Fibroblast of villous mesenchyme (primary cell): ENCODE results near the gene OR8B2. TPM values are rescaled to one million over a fixed set of nuclear protein-coding genes. Genes with fewer than 3 reads are reported as not detected.
"Not testable (repeated sequence)": the region's sequence is repeated elsewhere in the genome, so short reads cannot be mapped to it uniquely, and the experiment has no call there.

Experiments used
- DNase-seq: peaks from one replicate; pipeline ENCODE4 v3.0.0-alpha.2; 2010; ENCODE audit warnings: low read depth
- H3K4me3 ChIP-seq: 2 replicates; pipeline ENCODE4 v1.5.1; 2011; ENCODE audit warnings: low read depth, mild to moderate bottlenecking, low read length
- CTCF ChIP-seq: IDR thresholded peaks from 2 replicates; pipeline ENCODE4 v1.5.1; 2012; ENCODE audit warnings: low read depth, mild to moderate bottlenecking, low read length; ENCODE audit not compliant: insufficient read depth
- total RNA-seq: library from RNA; depleted of rRNA; stranded (reverse); fragments of >200 nt; gene quantifications from 2 replicates; pipeline ENCODE4 v1.2.3, GENCODE V29; 2012

The OR8B2 gene
- total RNA-seq, 1 donor, result not detected

GRCh38 chr11:124402326-124402922, 18.1 kb upstream of the OR8B2 start:
- H3K4me3 ChIP-seq, result no peak overlapping the region
- peak; percentile 82 for TF ChIP-seq CTCF
- peak; percentile 79 for DNase-seq

DNA sequence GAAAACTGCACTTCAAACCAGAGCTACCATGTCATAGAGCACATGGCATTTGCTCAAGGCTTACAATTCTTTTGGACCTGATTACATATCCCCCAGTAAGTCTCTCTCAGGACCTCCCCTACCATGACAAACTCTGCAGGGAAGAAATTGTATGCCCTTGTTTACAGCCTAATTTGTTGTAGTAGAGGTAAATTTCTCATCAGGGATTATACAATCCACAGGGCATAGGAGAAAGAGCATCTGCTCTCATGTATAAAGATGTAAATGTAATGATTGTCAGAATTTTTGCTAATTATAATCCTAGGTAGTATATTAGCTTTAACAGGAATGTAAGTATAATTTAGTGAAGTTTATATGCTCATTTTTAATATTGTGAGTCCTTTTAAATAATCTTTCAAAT, 14.6 kb upstream of the OR8B2 start, which contains the start of gene OR8B3:
Gene OR8B3, minus strand, starts transcription at position 101 of the 400 bp plus-strand sequence. CDS start 1,673 bp downstream, outside the sequence.
- DNase-seq, result no peak
- TF ChIP-seq CTCF, result no peak
- H3K4me3 ChIP-seq, result no peak within 1 kb of the TSS

- H3K4me3 ChIP-seq, DNase-seq: not testable (repeated sequence)
Measured at GRCh38 chr11:124396847-124397246, 12.5 kb upstream of the OR8B2 start.

DNA sequence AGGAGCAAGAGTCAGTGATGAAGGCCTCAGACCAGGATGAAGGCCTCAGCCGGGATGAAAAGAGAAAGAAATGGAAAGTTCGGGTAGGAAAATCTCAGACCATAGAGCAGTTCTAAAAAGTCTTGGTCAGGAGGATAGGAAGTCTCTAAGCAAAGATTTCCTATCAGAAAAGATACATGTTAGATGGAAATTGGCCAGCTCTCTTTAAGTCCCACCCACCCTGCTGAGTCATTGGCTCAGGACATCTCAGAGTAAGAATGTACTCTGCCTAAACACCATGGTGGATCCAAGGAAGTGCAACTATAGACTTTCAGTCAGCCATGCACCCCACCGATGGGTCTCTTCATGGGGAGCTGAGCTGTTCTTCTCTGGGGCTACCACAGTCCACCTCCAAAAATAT, 10.1 kb upstream of the OR8B2 start:
- no peak overlapping the region for H3K4me3 ChIP-seq
- no peak for DNase-seq
- TF ChIP-seq CTCF, result no peak

- DNase-seq, H3K4me3 ChIP-seq: not testable (repeated sequence)
Measured at GRCh38 chr11:124382857-124383256, 1.4 kb downstream of the OR8B2 start.

DNA sequence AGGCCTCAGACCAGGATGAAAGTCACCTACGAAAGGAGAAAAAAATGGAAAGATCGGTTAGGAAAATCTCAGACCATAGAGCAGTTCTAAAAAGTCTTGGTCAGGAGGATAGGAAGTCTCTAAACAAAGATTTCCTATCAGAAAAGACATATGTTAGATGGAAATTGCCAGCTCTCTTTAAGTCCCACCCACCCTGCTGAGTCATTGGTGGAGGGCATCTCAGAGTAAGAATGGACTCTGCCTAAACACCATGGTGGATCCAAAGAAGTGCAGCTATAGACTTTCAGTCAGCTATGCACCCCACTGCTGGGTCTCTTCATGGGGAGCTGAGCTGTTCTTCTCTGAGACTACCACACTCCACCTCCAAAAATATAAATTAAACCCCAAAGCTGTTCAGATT, 3.7 kb downstream of the OR8B2 start:
- TF ChIP-seq CTCF, result no peak
- no peak for DNase-seq
- no peak overlapping the region for H3K4me3 ChIP-seq

GRCh38 chr11:124376280-124376679, 8.0 kb downstream of the OR8B2 start:
- no peak for TF ChIP-seq CTCF
- no peak overlapping the region for H3K4me3 ChIP-seq
- DNase-seq, result no peak

DNA sequence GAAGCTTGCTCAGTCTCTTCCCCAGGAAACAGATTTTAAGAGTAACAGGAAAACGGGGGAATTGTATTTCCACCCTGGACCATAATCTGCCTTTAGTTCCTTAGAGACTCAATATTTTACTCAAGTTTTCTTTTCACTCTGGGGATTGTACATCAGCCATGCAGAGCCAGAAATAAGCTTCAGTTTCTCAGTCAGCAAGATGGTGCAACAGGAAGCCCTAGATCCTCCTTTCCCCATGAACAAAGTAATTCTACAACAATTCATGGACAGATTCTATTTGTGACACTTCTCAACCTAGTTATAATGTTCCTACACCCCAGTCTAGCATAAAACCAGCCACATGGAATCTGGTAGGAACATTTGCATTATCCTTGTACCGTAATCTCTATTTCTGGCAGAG, 24.7 kb downstream of the OR8B2 start:
- TF ChIP-seq CTCF, result no peak

More for the DNA sequence above, 24.7 kb downstream of the OR8B2 start:
- H3K4me3 ChIP-seq, result no peak overlapping the region
- DNase-seq, result no peak
